GM23338 (cell line): ENCODE measurements around the gene OSBPL1A. TPM values are rescaled to one million over a fixed set of nuclear protein-coding genes. Genes with fewer than 3 reads are reported as not detected.

Source experiments
- ATAC-seq: fragments of 200-7000 bp; cut with Tn5 transposase; 3 replicates; pipeline ENCODE4 v1.9.1; 2020
- DNase-seq: peaks from one replicate; pipeline ENCODE4 v3.0.0-alpha.2; 2015; ENCODE audit warnings: low spot score
- H2AFZ ChIP-seq: fragments of 200-600 bp; sonication (generic); 2 replicates; pipeline ENCODE4 v1.8.0; 2016; ENCODE audit warnings: antibody characterized with exemption, mild to moderate bottlenecking, moderate library complexity
- H3F3A ChIP-seq: fragments of 200-600 bp; sonication (generic); replicated peaks from 2 replicates; pipeline ENCODE4 v1.8.0; 2017; ENCODE audit warnings: antibody characterized with exemption, mixed run types, low read depth
- H3K27ac ChIP-seq: fragments of 200-600 bp; sonication (generic); 2 replicates; pipeline ENCODE4 v1.6.1; 2016; ENCODE audit warnings: low read depth
- H3K27me3 ChIP-seq: fragments of 200-600 bp; sonication (generic); 2 replicates; pipeline ENCODE4 v1.8.0; 2016; ENCODE audit warnings: mild to moderate bottlenecking, mixed run types, moderate library complexity; ENCODE audit not compliant: insufficient read depth
- H3K36me3 ChIP-seq: fragments of 200-600 bp; sonication (generic); 2 replicates; pipeline ENCODE4 v1.8.0; 2016; ENCODE audit warnings: mild to moderate bottlenecking; ENCODE audit not compliant: insufficient read depth
- H3K4me1 ChIP-seq: fragments of 200-600 bp; sonication (generic); 2 replicates; pipeline ENCODE4 v1.8.0; 2016; ENCODE audit warnings: mild to moderate bottlenecking, moderate library complexity; ENCODE audit not compliant: insufficient read depth
- H3K4me2 ChIP-seq: fragments of 200-600 bp; sonication (generic); 2 replicates; pipeline ENCODE4 v1.7.1; 2017; ENCODE audit warnings: mixed run types
- H3K4me3 ChIP-seq: fragments of 200-600 bp; sonication (generic); 2 replicates; pipeline ENCODE4 v1.6.1; 2016; ENCODE audit warnings: mixed run types
- H3K79me2 ChIP-seq: fragments of 200-600 bp; sonication (generic); replicated peaks from 2 replicates; pipeline ENCODE4 v1.8.0; 2017; ENCODE audit warnings: mild to moderate bottlenecking; ENCODE audit not compliant: insufficient read depth
- H3K9me2 ChIP-seq: fragments of 200-600 bp; sonication (generic); 2 replicates; pipeline ENCODE4 v1.8.0; 2017; ENCODE audit not compliant: insufficient read depth
- H4K20me1 ChIP-seq: fragments of 200-600 bp; sonication (generic); replicated peaks from 2 replicates; pipeline ENCODE4 v1.8.0; 2017; ENCODE audit warnings: mild to moderate bottlenecking; ENCODE audit not compliant: insufficient read depth
- H3K27ac Mint-ChIP-seq: 2 replicates; pipeline ENCODE4 v1.8.0; 2020; ENCODE audit warnings: inconsistent platforms, mild to moderate bottlenecking, moderate library complexity, mixed read lengths
- H3K27me3 Mint-ChIP-seq: 3 replicates; pipeline ENCODE4 v1.8.0; 2022; ENCODE audit warnings: low read depth, mild to moderate bottlenecking, moderate library complexity, mixed read lengths, inconsistent platforms; ENCODE audit not compliant: insufficient read depth, poor library complexity
- H3K36me3 Mint-ChIP-seq: 3 replicates; pipeline ENCODE4 v1.8.0; 2021; ENCODE audit warnings: low read depth, mild to moderate bottlenecking, inconsistent platforms, moderate library complexity, mixed read lengths
- H3K4me1 Mint-ChIP-seq: 3 replicates; pipeline ENCODE4 v1.8.0; 2020; ENCODE audit warnings: mild to moderate bottlenecking, inconsistent platforms, mixed read lengths
- H3K4me3 Mint-ChIP-seq: 3 replicates; pipeline ENCODE4 v1.8.0; 2021; ENCODE audit warnings: moderate library complexity, mild to moderate bottlenecking, inconsistent platforms, mixed read lengths
- H3K9me3 Mint-ChIP-seq: 3 replicates; pipeline ENCODE4 v1.8.0; 2020; ENCODE audit warnings: moderate library complexity, mild to moderate bottlenecking, inconsistent platforms, mixed read lengths
- CTCF ChIP-seq, 2 experiments: fragments of 200-600 bp in 1 of 2; sonication (generic) in 1 of 2; conservative IDR thresholded peaks; 2 replicates each; pipeline versions ENCODE4 v1.5.1 to v1.6.1; 2016 to 2017; ENCODE audit warnings: antibody characterized with exemption in 2 of 2, low read depth in 2 of 2, mild to moderate bottlenecking in 2 of 2, moderate library complexity in 1 of 2
- EZH2phosphoT487 ChIP-seq: fragments of 200-600 bp; sonication (generic); IDR thresholded peaks from one replicate; pipeline ENCODE4 v1.8.1; 2018; ENCODE audit warnings: antibody characterized with exemption; ENCODE audit not compliant: unreplicated experiment
- STAT1 ChIP-seq: IDR thresholded peaks from one replicate; pipeline ENCODE4 v1.6.1; 2016; ENCODE audit warnings: antibody characterized with exemption; ENCODE audit not compliant: unreplicated experiment
- polyA plus RNA-seq: library from polyadenylated mRNA; unstranded; fragments of >200 nt; fragmentation: Nextera tagmentation; extraction: Ambion mirVana; gene quantifications from 2 replicates; pipeline ENCODE4 v1.2.1, GENCODE V29; 2016
- total RNA-seq: library from RNA; depleted of rRNA; stranded (reverse); fragments of >200 nt; shearing (Covaris generic); gene quantifications from 2 replicates; pipeline ENCODE4 v1.2.3, GENCODE V29; 2014
- TF ChIP-seq, protein P1 (sequence below): IDR thresholded peaks from one replicate; pipeline ENCODE4 v1.6.1; 2018; ENCODE audit warnings: antibody characterized with exemption; ENCODE audit not compliant: unreplicated experiment

OSBPL1A gene
- total and polyA plus RNA-seq, 2 experiments from 2014 or later, result 55.6 to 71.4 TPM

- no peak overlapping the region for H3K4me3 Mint-ChIP-seq
These were observed 147.9 kb downstream of the OSBPL1A start for GRCh38 chr18:24249716-24250115.

DNA sequence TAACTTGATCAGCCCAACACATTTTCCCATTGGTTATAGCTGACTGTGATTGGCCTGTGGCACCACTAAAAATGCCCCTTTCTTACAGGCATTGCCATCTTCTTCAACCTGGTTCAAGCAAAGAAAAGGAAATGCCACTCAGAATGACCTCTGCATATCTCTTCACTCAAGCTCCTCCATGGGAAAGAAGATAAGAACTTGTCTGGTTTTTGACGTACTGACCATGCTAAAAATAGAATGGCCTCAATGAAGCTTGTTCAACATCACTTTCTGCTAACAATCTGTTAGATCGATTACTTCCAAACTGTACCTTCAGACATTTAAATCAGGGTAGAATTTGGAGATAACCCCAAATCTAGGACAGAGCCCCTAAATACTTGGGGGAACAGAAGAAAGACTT is 149.3 kb downstream of the OSBPL1A start:
- Histone ChIP-seq H3K9me2 (peaks cover 18% of the 10 kb centered on the region; the same call in 1 of the 2 replicates), H3K79me2 (peaks cover 52% of the 10 kb centered on the region), H4K20me1 (peaks cover 12% of the 10 kb centered on the region), H3K27ac (no peak overlapping the region), H3K27me3 (no peaks in the 10 kb centered on the region), H3K4me2 (no peak overlapping the region), H2AFZ (no peak overlapping the region), H3K4me1 (peaks cover 24% of the 10 kb centered on the region), H3K36me3 (no peaks in the 10 kb centered on the region), H3K4me3 (no peak overlapping the region), H3F3A (0 out of 2 replicates have a peak, but pooled peaks cover 3% of the 10 kb centered on the region)
- Mint-ChIP-seq H3K27ac (no peak overlapping the region), H3K27me3 (no peaks in the 10 kb centered on the region), H3K4me3 (no peak overlapping the region), H3K36me3 (peaks cover 11% of the 10 kb centered on the region), H3K4me1 (peaks cover 31% of the 10 kb centered on the region), H3K9me3 (no peaks in the 10 kb centered on the region; the same call in 2 of the 3 replicates)
- no peak for TF ChIP-seq STAT1
- no peak for ATAC-seq
- no peak for DNase-seq

More at GRCh38 chr18:24249716-24250115, 147.9 kb downstream of the OSBPL1A start:
- no peak for TF ChIP-seq CTCF (conservative IDR thresholded peaks at IDR 0.05; ENCODE audit: low read depth in 2 of 2)
- no peak for TF ChIP-seq EZH2phosphoT487
- TF ChIP-seq, protein P1, sequence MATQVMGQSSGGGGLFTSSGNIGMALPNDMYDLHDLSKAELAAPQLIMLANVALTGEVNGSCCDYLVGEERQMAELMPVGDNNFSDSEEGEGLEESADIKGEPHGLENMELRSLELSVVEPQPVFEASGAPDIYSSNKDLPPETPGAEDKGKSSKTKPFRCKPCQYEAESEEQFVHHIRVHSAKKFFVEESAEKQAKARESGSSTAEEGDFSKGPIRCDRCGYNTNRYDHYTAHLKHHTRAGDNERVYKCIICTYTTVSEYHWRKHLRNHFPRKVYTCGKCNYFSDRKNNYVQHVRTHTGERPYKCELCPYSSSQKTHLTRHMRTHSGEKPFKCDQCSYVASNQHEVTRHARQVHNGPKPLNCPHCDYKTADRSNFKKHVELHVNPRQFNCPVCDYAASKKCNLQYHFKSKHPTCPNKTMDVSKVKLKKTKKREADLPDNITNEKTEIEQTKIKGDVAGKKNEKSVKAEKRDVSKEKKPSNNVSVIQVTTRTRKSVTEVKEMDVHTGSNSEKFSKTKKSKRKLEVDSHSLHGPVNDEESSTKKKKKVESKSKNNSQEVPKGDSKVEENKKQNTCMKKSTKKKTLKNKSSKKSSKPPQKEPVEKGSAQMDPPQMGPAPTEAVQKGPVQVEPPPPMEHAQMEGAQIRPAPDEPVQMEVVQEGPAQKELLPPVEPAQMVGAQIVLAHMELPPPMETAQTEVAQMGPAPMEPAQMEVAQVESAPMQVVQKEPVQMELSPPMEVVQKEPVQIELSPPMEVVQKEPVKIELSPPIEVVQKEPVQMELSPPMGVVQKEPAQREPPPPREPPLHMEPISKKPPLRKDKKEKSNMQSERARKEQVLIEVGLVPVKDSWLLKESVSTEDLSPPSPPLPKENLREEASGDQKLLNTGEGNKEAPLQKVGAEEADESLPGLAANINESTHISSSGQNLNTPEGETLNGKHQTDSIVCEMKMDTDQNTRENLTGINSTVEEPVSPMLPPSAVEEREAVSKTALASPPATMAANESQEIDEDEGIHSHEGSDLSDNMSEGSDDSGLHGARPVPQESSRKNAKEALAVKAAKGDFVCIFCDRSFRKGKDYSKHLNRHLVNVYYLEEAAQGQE, result no peak
- Histone ChIP-seq H4K20me1 (peaks cover 12% of the 10 kb centered on the region), H3F3A (0 out of 2 replicates have a peak, but pooled peaks cover 3% of the 10 kb centered on the region), H3K9me2 (peaks cover 18% of the 10 kb centered on the region; the same call in 1 of the 2 replicates), H3K4me2 (no peak overlapping the region), H3K27me3 (no peaks in the 10 kb centered on the region), H2AFZ (no peak overlapping the region), H3K79me2 (peaks cover 55% of the 10 kb centered on the region), H3K4me1 (peaks cover 38% of the 10 kb centered on the region), H3K36me3 (no peaks in the 10 kb centered on the region), H3K27ac (no peak overlapping the region), H3K4me3 (no peak overlapping the region)
- DNase-seq, result no peak
- H3K27me3 Mint-ChIP-seq, result no peaks in the 10 kb centered on the region
- no peaks in the 10 kb centered on the region; the same call in 2 of the 3 replicates for H3K9me3 Mint-ChIP-seq
- H3K4me1 Mint-ChIP-seq, result peaks cover 41% of the 10 kb centered on the region
- peaks cover 11% of the 10 kb centered on the region for H3K36me3 Mint-ChIP-seq
- ATAC-seq, result no peak
- no peak overlapping the region for H3K27ac Mint-ChIP-seq
